Cardiac ventricle fibroblast (primary cell): Measurements from ENCODE around the gene GRID1. TPM values are rescaled to one million over a fixed set of nuclear protein-coding genes. Genes with fewer than 3 reads are reported as not detected.

Experiments
- total RNA-seq: library from RNA; depleted of rRNA; stranded (reverse); fragments of >200 nt; gene quantifications from 2 replicates; pipeline ENCODE4 v1.2.3, GENCODE V29; 2015

The GRID1 gene
- 0.12 and 0.44 TPM in 2 replicates for total RNA-seq

GRCh38 chr10:86366033-86366901 lies at the start of gene GRID1:
GRID1 (minus strand) TSS chr10:86366795.

Other genes starting within 250 kb of the GRID1 start
- gene WAPL, start 155.0 kb upstream of the GRID1 start, total RNA-seq = 18.5 and 22.0 TPM in 2 replicates